HG03108 (cell line): ENCODE results near the gene DAPK2.
A peak's percentile ranks its signal among the peaks of the same experiment; 100 is the strongest.
"Not testable (repeated sequence)": the region's sequence is repeated elsewhere in the genome, so short reads cannot be mapped to it uniquely, and the experiment has no call there.

ENCODE experiments used
- ATAC-seq: cut with Tn5 transposase; IDR thresholded peaks from one replicate; pipeline ENCODE4 v1.9.1; 2021; ENCODE audit warnings: moderate library complexity; ENCODE audit not compliant: unreplicated experiment

Gene DAPK2

DNA sequence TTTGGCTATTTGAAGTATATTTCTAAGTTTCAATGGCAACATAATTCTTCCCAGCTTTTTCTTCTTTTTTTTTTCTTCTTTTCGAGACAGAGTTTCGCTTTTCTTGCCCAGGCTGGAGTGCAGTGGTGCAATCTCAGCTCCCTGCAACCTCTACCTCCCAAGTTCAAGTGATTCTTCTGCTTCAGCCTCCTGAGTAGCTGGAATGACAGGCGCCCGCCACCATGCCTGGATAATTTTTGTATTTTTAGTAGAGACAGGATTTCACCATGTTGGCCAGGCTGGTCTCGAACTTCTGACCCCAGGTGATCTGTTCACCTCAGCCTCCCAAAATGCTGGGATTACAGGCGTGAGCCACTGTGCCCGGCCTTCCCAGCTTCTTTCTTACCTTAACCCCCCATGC, 146.7 kb downstream of the DAPK2 start:
- ATAC-seq: not testable (repeated sequence)

GRCh38 chr15:63899193-63899592, 147.1 kb downstream of the DAPK2 start:
- ATAC-seq: no peak

- peak; percentile 70 for ATAC-seq
Measured at GRCh38 chr15:63896336-63897115, 149.8 kb downstream of the DAPK2 start.

GRCh38 chr15:63895787-63896218, 150.5 kb downstream of the DAPK2 start:
- ATAC-seq: no peak

GRCh38 chr15:63895194-63895593, 151.1 kb downstream of the DAPK2 start:
- ATAC-seq: no peak

GRCh38 chr15:63894662-63894949, 151.7 kb downstream of the DAPK2 start:
- no peak for ATAC-seq

DNA sequence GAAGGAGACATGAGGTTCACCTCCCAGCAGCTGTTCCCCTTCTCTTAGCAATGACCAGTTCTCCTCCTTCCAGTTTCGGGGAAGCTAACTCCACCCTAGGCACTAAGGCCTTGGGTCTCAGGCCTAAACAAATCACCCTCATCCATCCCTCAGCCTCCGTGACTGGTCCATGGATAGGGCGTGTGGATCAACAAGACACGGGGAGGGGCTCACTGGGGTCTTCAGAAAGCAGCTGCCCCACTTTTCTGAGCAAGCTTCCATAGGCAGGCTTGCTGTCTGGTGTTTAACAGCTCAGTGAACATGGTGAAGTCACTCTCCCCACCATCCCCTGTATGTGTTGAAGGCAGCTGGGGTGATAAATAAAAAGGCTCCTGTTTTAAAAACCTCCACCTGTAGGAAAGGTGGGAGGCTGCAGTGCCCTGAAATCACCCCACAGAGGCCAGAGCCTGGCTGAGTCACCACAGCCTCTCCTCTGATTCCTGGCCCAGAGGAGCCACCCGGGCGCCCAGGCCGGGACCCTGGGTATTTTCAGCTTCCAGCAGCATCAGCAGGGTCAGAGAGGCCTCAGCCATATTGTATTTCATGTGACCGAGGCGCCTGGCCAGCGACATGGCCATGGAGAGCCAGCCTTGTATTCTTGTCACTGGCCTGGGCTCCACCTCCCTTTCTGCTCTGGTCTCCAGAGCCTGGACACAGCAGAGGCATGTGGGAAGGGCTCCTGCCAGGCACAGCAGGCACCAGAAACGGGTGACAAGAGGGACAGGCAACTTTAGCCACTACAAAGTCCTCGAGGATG, 152.2 kb downstream of the DAPK2 start:
- no peak for ATAC-seq

DNA sequence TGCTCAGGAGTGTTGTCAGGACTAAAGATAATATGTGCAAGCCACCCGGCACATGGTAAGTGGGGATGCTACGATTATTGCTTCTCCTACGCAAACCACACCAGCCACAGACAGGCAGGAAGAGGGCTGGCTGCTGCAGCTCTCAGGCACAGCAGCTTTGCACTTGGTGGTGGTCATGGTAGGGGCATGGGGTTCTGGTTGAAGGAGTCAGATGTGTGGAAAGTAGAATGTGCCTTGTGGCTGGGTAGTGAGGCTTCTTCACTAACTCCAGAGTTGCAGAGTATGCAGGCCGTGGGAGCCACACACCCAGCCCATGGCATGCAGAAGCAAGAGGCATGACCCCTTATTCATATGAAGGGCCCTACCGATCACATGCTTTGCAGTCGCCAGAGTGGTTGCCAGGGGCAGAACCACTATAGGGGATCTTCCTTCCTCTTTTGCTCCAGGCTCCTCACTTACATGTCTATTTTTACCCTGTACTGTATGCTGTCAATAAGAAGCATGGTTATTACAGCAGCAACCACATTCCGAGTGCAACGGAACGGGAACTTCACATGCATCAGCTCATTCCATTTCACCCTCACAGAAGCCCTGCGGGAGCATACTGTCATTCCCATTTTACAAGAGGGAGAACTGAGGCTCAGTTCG, 153.4 kb downstream of the DAPK2 start:
- ATAC-seq: no peak

DNA sequence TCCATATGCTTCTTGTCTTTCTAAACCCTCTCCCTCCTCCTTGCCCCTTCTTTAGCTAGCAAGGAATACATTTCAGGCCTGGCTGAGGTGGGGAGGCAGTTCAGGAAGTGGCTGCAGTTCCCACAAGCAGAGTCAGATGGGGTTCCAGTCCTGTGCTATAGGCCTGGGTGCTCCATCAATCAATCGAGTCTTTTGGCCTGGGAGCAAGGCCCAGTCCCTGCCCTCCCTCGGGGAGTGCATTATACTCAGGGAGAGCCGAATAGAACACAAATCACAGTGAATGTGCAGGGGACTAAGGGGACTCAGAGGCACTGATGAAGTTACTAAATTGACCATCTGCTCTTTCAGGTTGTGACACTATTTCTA, 154.5 kb downstream of the DAPK2 start:
- ATAC-seq: no peak

DNA sequence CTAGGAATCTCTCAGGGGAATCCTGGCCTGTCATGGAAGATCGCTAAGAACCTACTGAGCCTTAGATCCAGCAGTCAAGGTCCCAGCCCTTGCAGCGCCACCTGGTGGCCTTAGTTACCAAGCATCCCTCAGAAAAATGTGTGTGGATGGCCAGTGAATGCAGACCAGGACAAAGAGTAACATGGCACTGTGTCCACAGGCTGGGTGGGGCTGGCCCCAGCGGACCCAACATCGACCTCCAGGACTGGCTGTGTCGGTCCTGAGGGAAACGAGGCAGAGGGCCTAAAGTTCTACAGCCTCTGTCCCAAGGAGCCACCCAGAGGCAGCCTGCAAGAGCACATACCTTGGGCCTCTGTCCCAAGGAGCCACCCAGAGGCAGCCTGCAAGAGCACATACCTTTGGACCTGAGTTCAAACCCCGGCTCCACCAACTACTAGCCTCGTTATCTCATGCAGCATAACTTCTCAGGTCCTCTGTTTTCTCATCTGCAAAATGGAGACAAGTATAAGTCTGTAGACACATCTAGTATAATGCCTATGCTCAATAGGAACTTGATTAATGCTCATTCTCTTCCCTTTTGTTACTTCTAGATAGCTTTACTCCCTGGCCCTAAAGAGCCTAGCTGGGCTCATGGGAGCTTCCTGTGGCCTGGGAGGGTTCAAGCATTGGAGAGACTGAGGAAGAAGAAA, 155.1 kb downstream of the DAPK2 start:
- ATAC-seq: no peak

DNA sequence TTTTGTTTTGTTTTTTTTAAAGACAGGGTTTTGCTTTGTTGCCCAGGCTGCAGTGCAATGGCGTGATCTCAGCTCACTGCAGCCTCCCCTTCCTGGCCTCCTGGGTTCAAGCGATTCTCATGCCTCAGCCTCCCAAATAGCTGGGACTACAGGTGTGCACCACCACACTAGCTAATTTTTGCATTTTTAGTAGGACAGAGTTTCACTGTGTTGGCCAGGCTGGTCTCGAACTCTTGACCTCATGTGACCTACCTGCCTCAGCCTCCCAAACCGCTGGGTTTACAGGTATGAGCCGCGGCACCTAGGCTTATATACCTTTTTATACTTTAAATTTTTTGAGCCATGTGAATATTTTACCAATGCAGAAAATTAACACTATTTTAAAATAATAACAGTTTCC, 155.7 kb downstream of the DAPK2 start:
- ATAC-seq: no peak

GRCh38 chr15:63889831-63890230, 156.5 kb downstream of the DAPK2 start:
- no peak for ATAC-seq

- ATAC-seq: no peak
Measured at GRCh38 chr15:63888823-63889222, 157.5 kb downstream of the DAPK2 start.

GRCh38 chr15:63888146-63888545, 158.1 kb downstream of the DAPK2 start:
- ATAC-seq: no peak

- no peak for ATAC-seq
Measured at GRCh38 chr15:63887630-63888029, 158.7 kb downstream of the DAPK2 start.

DNA sequence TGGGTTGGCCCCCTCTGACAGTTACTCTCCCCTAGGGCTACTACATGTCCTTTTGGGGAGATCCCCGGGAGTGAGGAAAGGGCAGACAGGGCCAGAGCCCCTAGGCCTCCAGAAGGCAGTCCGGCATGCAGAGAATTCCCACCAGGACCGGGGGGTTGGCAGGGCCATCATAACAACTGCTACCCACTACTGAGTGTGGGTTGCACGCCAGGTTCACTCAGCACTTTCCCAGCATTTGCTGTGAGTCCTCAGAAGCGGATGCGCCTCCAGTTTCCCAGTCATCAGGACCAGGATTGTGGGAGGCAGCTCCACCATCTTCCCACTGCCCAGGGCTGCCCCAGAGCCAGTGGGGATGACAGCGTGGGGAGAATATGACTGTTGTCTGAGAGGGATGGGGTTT, 161.3 kb downstream of the DAPK2 start:
- ATAC-seq: no peak

DNA sequence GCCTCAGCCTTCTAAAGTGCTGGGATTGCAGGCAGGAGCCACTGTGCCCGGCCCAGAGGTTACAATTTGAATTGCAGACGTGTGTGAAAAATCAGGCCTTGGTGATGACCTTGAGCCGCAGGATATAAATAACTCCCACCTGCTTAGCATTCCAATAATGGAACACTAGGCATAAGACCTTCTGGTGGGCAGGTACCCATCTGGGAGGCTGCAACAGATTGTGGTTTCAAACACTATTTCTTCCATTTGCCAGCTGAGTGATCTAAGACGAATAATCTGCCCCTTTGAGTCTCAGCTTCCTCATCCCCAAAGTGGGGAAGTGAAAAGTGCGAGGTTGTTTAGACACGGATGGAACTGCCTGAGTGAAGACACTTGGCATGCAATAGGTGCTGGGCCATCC, 164.9 kb downstream of the DAPK2 start:
- ATAC-seq: no peak

DNA sequence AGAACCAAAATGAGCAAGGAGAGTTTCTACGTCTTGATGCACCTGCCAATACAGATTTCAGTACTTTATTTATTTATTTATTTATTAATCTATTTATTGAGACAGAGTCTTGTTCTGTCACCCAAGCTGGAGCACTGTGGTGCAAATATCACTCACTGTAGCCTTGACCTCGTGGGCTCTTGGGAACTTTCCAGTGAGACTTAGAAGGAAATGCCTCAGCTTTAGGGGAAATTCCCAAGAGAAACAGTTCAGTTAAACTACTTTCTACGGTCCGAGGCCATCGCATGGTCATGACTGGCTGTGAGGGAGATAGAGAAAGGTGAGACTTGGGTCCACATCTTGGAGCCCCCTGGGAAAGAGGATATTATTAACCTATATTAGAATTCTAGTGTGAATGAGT, 165.5 kb downstream of the DAPK2 start:
- no peak for ATAC-seq

DNA sequence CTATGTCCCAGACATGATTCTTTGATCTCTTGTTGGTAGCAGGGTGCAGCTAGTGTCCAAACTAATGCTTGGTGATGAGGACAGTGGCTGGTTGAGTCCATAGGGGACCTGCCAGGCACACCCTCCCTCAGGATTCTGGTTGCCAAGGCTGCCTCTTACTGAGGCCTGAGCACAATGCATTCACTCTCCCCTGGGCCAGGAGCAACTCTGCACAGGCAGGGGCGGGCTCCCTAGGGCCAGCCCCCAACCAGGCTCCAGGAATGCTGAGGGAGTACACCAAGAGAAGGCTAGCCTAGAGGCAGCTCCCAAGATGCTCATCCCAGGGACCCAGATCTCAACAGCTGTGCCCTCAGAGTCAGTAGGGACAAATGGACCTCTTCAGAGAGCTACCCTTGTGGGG, 166.3 kb downstream of the DAPK2 start:
- ATAC-seq: no peak

DNA sequence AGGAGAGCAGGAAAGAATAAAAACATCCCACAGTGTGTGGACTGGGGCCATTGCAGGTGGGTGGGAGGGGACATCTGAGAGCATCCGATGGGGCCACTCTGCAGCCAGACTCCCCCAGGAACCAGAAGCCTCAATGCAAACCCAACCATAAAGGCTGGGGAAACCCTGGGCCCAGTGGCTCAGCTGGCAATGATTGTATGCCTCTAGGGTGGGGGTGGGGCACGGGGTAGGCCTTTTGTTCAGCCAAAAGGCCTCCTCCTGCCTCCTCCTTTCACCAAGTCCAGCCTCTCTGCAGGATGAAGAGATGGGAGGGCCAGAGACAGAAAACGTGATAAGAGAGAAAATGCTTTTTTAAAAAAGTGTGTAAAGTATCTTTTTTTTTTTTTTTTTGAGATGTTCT, 167.1 kb downstream of the DAPK2 start:
- ATAC-seq: no peak

- ATAC-seq: no peak
Measured at GRCh38 chr15:63877713-63878271, 168.5 kb downstream of the DAPK2 start.
